PC-3 (cell line): ENCODE data around the gene MAST4. TPM values are rescaled to one million over a fixed set of nuclear protein-coding genes. Genes with fewer than 3 reads are reported as not detected.

ENCODE experiments used
- ATAC-seq: fragments of 200-7000 bp; cut with Tn5 transposase; 2 replicates; pipeline ENCODE4 v1.9.1; 2020; ENCODE audit warnings: mild to moderate bottlenecking, moderate library complexity
- BruUV-seq: library from RNA; stranded (reverse); fragments of 400-500 nt; replicated peaks from 2 replicates; lab custom pipeline; 2021; lab: Mats Ljungman, UMichigan
- CTCF ChIA-PET: fragments of 300-600 bp; sonication (Branson Sonifier 250); formaldehyde crosslinking; loops from one replicate; lab custom pipeline; 2022; ENCODE audit warnings: antibody characterized with exemption; lab: Charles Lee
- POLR2A ChIA-PET: fragments of 300-600 bp; sonication (Branson Sonifier 250); formaldehyde crosslinking; loops from one replicate; lab custom pipeline; 2022; ENCODE audit warnings: antibody characterized with exemption; ENCODE audit not compliant: unreplicated experiment; lab: Charles Lee
- DNase-seq: peaks from one replicate; pipeline ENCODE4 v3.0.0-alpha.2; 2015
- H2AFZ ChIP-seq: fragments of 300-600 bp; sonication (generic); 2 replicates; pipeline ENCODE4 v1.6.0; 2016; ENCODE audit warnings: antibody characterized with exemption, low read length
- H3F3A ChIP-seq: fragments of 300-600 bp; sonication (generic); one replicate; pipeline ENCODE4 v1.6.0; 2017; ENCODE audit warnings: antibody characterized with exemption, low read length, control low read depth, mild to moderate bottlenecking; ENCODE audit not compliant: unreplicated experiment
- H3K27ac ChIP-seq: fragments of 300-600 bp; sonication (generic); 2 replicates; pipeline ENCODE4 v1.5.1; 2016; ENCODE audit warnings: mild to moderate bottlenecking, low read length
- H3K27me3 ChIP-seq: fragments of 300-600 bp; sonication (generic); 2 replicates; pipeline ENCODE4 v1.6.1; 2016; ENCODE audit warnings: low read length, mixed read lengths
- H3K36me3 ChIP-seq: fragments of 300-600 bp; sonication (generic); 2 replicates; pipeline ENCODE4 v1.6.1; 2016; ENCODE audit warnings: low read depth, mixed run types, low read length, mixed read lengths
- H3K4me1 ChIP-seq: fragments of 300-600 bp; sonication (generic); 2 replicates; pipeline ENCODE4 v1.5.1; 2016; ENCODE audit warnings: low read length; ENCODE audit not compliant: insufficient read depth
- H3K4me2 ChIP-seq: fragments of 300-600 bp; sonication (generic); 2 replicates; pipeline ENCODE4 v1.6.0; 2016; ENCODE audit warnings: low read length
- H3K4me3 ChIP-seq: fragments of 300-600 bp; sonication (generic); 2 replicates; pipeline ENCODE4 v1.5.1; 2016; ENCODE audit warnings: mild to moderate bottlenecking, low read length, mixed read lengths
- H3K79me2 ChIP-seq: fragments of 300-600 bp; sonication (generic); 2 replicates; pipeline ENCODE4 v1.6.1; 2017; ENCODE audit warnings: low read length, mixed read lengths
- H3K9ac ChIP-seq: fragments of 300-600 bp; sonication (generic); 2 replicates; pipeline ENCODE4 v1.6.0; 2016; ENCODE audit warnings: mild to moderate bottlenecking, low read length
- H3K9me2 ChIP-seq: fragments of 300-600 bp; sonication (generic); replicated peaks from 2 replicates; pipeline ENCODE4 v1.6.1; 2016; ENCODE audit warnings: mixed run types, low read length, mixed read lengths
- H3K9me3 ChIP-seq: fragments of 300-600 bp; sonication (generic); 2 replicates; pipeline ENCODE4 v1.6.1; 2016; ENCODE audit warnings: low read length, mixed read lengths
- H4K20me1 ChIP-seq: fragments of 300-600 bp; sonication (generic); 2 replicates; pipeline ENCODE4 v1.6.1; 2016; ENCODE audit warnings: low read length, mixed read lengths
- EZH2 ChIP-seq: fragments of 300-600 bp; sonication (generic); IDR thresholded peaks from one replicate; pipeline ENCODE4 v1.6.1; 2017; ENCODE audit warnings: antibody characterized with exemption, mild to moderate bottlenecking, low read length; ENCODE audit not compliant: unreplicated experiment
- EZH2phosphoT487 ChIP-seq: fragments of 300-600 bp; sonication (generic); IDR thresholded peaks from 2 replicates; pipeline ENCODE4 v1.6.1; 2018; ENCODE audit warnings: mild to moderate bottlenecking, antibody characterized with exemption, low read length, borderline replicate concordance
- intact Hi-C: fragments of 100-400 bp; cut with micrococcal nuclease; formaldehyde crosslinking; loops from 2 replicates; pipeline ENCODE4 v1.9.0; 2023
- total RNA-seq: library from RNA; depleted of rRNA; stranded (reverse); fragments of >200 nt; gene quantifications from 2 replicates; pipeline ENCODE4 v1.2.3, GENCODE V29; 2014
- TF ChIP-seq, protein P1 (sequence below): fragments of 300-600 bp; sonication (generic); conservative IDR thresholded peaks from 2 replicates; pipeline ENCODE4 v1.5.1; 2017; ENCODE audit warnings: antibody characterized with exemption, low read depth, mild to moderate bottlenecking, low read length

The MAST4 gene
- total RNA-seq, 1 experiment from 2014 or later: 7.9 TPM

DNA sequence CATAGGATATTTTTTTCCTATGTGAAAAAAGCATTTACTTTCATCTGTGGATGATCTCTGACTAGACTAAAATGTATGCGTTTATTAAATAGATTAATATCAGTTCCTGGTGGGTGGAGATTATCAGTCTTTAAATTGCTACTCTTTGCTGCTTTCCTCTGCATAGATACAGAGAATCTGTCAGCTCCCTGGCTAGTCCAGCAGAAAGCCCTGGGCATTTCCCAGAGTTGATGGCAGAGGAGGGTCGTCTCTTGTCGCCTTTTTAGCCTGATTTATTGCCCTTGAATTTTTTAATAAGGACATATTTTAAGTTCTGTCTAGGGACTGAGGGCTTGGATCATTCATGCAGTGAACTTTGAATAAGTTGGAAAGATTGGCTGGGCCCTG is 434.9 kb downstream of the MAST4 start:
- Histone ChIP-seq H3K4me1 (peaks cover 3% of the 10 kb centered on the region; the same call in 1 of the 2 replicates), H3K4me3 (no peak overlapping the region), H3K36me3 (no peaks in the 10 kb centered on the region), H3K9ac (no peak overlapping the region), H3K79me2 (peaks cover 25% of the 10 kb centered on the region), H2AFZ (no peak overlapping the region), H3K4me2 (no peak overlapping the region), H3F3A (no peaks in the 10 kb centered on the region), H3K9me3 (no peaks in the 10 kb centered on the region), H3K9me2 (no peaks in the 10 kb centered on the region), H3K27me3 (no peaks in the 10 kb centered on the region), H4K20me1 (peaks cover 5% of the 10 kb centered on the region; the same call in 1 of the 2 replicates), H3K27ac (no peak overlapping the region)
- TF ChIP-seq EZH2phosphoT487 (no peak), EZH2 (no peak)
- TF ChIP-seq, protein P1, sequence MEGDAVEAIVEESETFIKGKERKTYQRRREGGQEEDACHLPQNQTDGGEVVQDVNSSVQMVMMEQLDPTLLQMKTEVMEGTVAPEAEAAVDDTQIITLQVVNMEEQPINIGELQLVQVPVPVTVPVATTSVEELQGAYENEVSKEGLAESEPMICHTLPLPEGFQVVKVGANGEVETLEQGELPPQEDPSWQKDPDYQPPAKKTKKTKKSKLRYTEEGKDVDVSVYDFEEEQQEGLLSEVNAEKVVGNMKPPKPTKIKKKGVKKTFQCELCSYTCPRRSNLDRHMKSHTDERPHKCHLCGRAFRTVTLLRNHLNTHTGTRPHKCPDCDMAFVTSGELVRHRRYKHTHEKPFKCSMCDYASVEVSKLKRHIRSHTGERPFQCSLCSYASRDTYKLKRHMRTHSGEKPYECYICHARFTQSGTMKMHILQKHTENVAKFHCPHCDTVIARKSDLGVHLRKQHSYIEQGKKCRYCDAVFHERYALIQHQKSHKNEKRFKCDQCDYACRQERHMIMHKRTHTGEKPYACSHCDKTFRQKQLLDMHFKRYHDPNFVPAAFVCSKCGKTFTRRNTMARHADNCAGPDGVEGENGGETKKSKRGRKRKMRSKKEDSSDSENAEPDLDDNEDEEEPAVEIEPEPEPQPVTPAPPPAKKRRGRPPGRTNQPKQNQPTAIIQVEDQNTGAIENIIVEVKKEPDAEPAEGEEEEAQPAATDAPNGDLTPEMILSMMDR: no peak
- ChIA-PET CTCF (no interaction called here), POLR2A (interaction anchor here (0.6 to 0.7 kb wide), 2 partner anchors 28 to 1312 kb away, joined by 3 read pairs; no protein-coding TSS in a partner anchor)
- intact Hi-C loops: no loop called here
- DNase-seq: no peak
- BruUV-seq: no TSS peak
- no peak for ATAC-seq

DNA sequence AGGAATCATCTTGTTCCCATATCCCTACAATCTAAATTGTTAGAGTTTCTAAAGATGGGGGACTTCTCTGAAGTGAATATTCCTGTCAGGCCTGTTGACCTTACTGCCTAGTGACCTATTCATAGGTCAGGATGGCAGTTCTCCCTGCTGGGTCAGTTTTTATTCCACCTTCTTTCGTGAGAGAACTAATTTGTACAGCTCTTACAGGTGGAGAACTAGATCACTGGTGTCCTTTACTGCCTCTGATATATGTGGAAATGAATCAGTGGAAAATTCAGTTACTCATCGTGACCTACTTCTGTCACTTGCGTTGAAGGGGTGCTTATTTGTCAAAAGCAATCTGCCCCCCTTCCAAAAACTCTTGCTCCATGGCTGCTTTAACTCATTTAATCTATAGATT is 435.5 kb downstream of the MAST4 start:
- intact Hi-C loops: no loop called here
- no peak overlapping the region for H3K4me3 ChIP-seq
- no peak overlapping the region for H2AFZ ChIP-seq
- no peaks in the 10 kb centered on the region for H3K27me3 ChIP-seq
- no peaks in the 10 kb centered on the region for H3F3A ChIP-seq
- H3K4me1 ChIP-seq: peaks cover 3% of the 10 kb centered on the region; the same call in 1 of the 2 replicates
- POLR2A ChIA-PET: no interaction called here
- TF ChIP-seq, protein P1: no peak
- no peak for TF ChIP-seq EZH2
- TF ChIP-seq EZH2phosphoT487: no peak
- H4K20me1 ChIP-seq: peaks cover 5% of the 10 kb centered on the region; the same call in 1 of the 2 replicates
- ATAC-seq: no peak
- peaks cover 29% of the 10 kb centered on the region for H3K79me2 ChIP-seq
- H3K9me3 ChIP-seq: no peaks in the 10 kb centered on the region
- no peaks in the 10 kb centered on the region for H3K9me2 ChIP-seq
- H3K36me3 ChIP-seq: no peaks in the 10 kb centered on the region
- H3K9ac ChIP-seq: no peak overlapping the region
- no peak overlapping the region for H3K27ac ChIP-seq
- BruUV-seq: no TSS peak
- DNase-seq: no peak
- CTCF ChIA-PET: no interaction called here
- H3K4me2 ChIP-seq: no peak overlapping the region

DNA sequence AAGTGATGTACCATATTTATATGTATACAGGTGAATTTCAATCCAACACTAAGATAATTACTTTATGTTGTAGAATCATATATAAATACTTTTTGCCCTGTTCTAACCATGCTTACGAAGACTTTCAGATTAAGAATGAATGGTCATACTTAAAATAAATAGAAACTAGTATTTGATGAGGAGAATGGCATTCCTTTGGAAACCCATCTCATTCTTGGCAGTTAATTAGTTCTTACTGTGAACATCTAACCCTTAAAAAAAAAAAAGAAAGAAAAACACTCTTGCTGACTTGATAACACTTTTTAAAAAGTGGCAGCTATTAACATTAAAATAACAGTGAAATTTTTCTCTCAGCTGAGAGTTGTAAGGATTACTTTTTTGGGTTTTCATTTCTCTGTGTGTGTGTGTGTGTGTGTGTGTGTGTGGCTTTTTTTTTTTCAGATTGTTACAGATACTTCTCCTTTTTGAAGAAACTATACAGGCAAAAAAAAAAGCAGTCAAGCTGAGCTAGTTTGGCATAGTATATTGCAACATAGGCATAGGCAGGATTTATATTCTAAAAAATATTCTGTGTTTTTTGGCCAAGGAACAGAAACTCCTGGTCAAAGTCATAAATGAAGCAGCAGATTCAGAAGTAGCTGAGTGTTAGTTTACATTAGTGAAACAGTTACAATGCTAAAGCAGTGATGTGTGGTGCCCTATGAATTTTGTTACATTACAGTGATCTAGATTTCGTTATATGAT is 436.9 kb downstream of the MAST4 start:
- Histone ChIP-seq H3K27me3 (no peaks in the 10 kb centered on the region), H3K4me2 (no peak overlapping the region), H3K9ac (no peak overlapping the region), H3K9me2 (no peaks in the 10 kb centered on the region), H3K36me3 (no peaks in the 10 kb centered on the region), H2AFZ (no peak overlapping the region), H3K27ac (no peak overlapping the region), H3K4me3 (no peak overlapping the region), H3F3A (no peaks in the 10 kb centered on the region), H3K9me3 (no peaks in the 10 kb centered on the region), H4K20me1 (peaks cover 5% of the 10 kb centered on the region; the same call in 1 of the 2 replicates), H3K79me2 (peaks cover 41% of the 10 kb centered on the region), H3K4me1 (peaks cover 5% of the 10 kb centered on the region)
- intact Hi-C loops: no loop called here
- CTCF ChIA-PET: no interaction called here
- ATAC-seq (no peak), DNase-seq (no peak)
- POLR2A ChIA-PET: interaction anchor here (0.6 kb wide), 1 partner anchor 46 kb away, joined by 7 read pairs; no protein-coding TSS in a partner anchor
- no TSS peak for BruUV-seq
- no peak for TF ChIP-seq EZH2
